SKM-1 treated with dmso at 0.1 percent for 144 hours (cell line): ENCODE data around the gene TEX14.

Experiments used
- DNase-seq: peaks from one replicate; lab custom pipeline; 2025; ENCODE audit not compliant: unreplicated experiment; lab: John Stamatoyannopoulos, UW

TEX14 gene

GRCh38 chr17:58691701-58692238, at the start of gene TEX14:
TSS of gene TEX14 (minus strand) at chr17:58692045. CDS start at chr17:58652001, 40,044 bp downstream.
- no peak for DNase-seq

GRCh38 chr17:58741121-58741625, 49.3 kb upstream of the TEX14 start:
- DNase-seq, result no peak

DNA sequence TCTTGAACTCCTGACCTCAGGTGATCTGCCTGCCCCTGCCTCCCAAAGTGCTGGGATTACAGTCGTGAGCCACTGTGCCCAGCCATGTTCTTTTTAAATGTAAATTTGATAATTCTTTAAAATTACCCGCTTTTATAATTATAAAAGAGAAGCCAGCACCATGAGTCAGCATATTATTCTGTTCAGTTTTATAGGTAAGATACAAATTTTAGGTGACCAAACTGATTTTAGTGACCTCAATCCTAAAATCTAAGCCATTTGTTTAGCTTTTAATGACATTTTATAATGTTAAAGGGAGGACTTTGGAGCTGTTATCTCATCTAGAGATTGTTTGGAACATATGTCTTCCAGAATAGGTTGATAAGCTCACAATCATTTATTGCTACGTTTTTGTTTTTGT, 43.0 kb upstream of the TEX14 start:
- no peak for DNase-seq

- no peak for DNase-seq
These were observed 42.2 kb upstream of the TEX14 start for GRCh38 chr17:58734040-58734439.

GRCh38 chr17:58730937-58731336, 39.1 kb upstream of the TEX14 start:
- DNase-seq, result no peak

GRCh38 chr17:58728798-58729197, 37.0 kb upstream of the TEX14 start:
- no peak for DNase-seq

DNA sequence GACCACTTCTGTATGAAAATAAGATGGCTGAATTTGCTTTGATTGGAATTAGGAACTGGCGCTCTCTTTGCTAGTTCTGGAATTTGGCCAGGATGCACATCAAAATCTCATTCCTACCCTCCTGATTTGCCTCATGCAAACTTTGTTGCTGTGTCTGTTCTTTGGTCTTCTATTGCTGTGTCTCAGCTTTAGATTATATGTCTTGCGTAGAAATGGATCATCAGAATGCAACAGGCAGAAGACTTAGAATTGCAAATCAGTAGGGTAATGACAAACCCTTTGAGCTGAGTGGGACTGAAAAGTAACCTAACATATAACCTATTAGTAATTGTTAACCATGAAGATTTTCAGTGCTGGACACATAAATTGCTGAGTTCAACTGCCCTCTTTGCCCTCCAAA, 30.9 kb upstream of the TEX14 start:
- DNase-seq, result no peak

DNA sequence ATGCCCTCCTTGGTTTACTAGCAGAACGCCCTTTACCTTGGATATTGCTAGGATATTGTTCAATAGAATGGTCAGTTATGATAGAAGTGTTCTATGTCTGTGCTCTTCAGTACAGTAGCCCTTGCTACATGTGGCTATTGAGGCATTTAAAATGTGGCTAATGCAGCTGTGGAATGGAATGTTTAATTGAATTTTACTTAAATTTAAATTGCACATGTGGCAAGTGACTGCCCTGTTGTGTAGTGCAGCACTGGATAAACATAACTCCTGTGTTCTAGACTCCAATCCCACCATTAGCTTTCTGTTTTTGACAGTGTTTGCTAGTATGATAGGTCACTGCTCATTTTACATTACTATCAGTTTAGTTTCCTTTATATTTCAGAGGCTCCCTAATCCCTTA, 30.4 kb upstream of the TEX14 start:
- DNase-seq, result no peak

DNA sequence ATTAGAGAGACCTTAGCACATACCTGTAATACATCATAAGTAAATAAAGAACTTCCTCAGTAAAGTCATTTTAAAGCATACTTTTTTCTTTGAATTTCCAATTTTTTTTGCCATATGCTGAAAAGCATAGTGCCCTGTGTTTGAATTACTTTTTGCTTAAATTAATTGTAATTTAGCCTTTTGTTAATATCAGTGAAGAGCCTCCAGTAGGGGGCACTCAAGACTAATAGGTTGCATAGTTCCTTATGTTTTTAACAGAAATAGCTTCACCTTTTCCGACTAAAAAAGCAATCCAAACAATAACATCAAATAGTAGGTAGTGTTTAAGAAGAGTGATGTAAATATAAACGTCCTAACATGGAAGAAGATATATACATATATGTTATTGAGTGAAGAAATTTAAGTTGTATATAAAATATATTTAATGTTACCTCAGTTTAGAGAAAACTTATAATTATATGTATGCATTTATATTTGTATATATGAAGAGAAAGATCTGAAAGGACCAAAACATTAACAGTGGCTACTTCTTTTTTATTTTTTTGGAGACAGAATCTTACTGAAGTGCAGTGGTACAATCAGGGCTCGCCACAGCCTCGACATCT, 19.2 kb upstream of the TEX14 start:
- DNase-seq, result peak; percentile 44

DNA sequence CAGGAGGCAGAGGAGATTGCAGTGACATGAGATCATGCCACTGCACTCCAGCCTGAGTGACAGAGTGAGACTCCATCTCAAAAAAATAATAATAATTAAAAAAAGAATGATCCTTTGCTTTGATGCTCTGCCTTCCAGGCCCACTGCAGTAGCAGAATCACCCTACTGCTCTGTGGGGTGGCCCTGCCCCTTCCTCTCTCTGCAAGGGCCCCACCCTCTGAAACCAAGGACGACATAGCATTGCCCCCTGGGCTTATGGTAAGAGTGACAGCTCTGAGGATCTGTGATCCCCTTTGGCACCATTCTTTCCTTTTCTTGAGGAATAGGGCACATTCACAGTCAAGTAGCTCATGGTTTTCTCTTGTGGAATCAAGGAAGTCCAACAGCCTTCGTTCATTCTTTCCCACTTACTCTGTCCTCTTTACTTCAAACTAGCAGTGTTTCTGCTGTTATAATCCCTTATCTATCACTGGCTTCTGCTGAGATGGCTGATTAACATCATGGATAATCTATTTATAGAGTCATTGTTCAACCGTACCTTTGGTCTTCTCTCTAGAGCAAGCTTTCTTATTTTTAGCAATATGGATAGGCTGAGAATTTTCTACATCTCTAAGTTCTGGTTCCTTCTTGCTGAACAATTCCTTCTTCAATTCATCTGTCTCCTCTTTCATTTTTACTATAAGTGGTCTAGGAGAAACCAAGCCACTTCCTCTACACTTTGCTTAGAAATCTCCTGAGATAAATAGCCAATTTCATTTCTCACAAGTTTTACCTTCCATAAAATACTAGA, 14.7 kb upstream of the TEX14 start:
- no peak for DNase-seq

GRCh38 chr17:58703916-58704286, 12.1 kb upstream of the TEX14 start:
- DNase-seq, result no peak

- no peak for DNase-seq
These were observed 11.5 kb upstream of the TEX14 start for GRCh38 chr17:58703137-58703915.

- DNase-seq, result no peak
These were observed 10.9 kb upstream of the TEX14 start for GRCh38 chr17:58702708-58703107.

DNA sequence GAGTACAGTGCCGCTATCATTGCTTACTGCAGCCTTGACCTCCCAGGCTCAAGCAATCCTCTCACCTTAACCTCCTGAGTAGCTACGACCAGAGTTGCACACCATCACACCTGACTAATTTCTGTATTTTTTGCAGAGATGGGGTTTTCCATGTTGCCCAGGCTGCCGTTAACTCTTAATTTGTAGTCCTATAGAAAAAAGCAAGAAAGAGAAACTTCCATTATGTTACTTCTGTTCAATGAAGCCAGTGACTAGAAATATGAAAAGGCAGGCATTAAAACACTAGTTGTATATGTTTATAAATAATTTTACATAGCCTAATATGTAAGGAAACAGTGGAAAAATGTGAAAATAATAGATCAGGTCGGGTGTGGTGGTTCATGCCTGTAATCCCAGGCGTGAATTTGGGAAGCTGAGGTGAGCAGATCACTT, 10.2 kb upstream of the TEX14 start:
- DNase-seq, result no peak

GRCh38 chr17:58699771-58700170, 7.9 kb upstream of the TEX14 start:
- no peak for DNase-seq

DNA sequence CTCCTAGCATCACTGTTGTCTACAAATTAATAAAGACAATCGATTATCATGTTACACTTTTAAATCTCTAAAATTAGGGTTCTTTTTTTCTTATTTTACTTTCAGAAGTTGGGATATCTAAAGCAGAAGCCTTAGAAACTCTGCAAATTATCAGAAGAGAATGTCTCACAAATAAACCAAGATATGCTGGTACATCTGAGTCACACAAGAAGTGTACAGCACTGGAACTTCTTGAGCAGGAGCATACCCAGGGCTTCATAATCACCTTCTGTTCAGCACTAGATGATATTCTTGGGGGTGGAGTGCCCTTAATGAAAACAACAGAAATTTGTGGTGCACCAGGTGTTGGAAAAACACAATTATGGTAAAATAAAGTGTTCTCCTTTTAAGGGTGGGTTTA, 3.0 kb upstream of the TEX14 start:
- DNase-seq, result no peak

GRCh38 chr17:58694302-58694701, 2.5 kb upstream of the TEX14 start:
- no peak for DNase-seq

DNA sequence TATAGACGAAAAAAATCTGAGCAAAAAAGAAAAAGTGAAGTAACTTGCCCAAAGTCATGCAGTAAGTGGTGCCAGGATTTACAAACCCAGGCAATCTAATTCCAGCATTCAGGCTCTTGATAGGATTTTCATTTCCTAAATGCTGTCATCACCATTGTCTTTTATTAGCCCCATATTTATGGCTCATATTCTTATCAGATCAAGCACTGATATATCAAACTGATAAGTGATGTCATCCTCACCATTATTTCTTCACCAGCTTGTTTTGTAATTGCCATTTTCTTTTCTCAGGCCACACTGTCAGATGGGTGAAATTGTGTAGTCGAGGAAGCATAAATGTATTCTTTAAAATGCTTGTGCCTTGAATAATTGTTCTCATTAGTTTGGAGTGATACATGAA, 1.9 kb upstream of the TEX14 start:
- DNase-seq, result no peak

- no peak for DNase-seq
These were observed 1.4 kb upstream of the TEX14 start for GRCh38 chr17:58693208-58693607.

DNA sequence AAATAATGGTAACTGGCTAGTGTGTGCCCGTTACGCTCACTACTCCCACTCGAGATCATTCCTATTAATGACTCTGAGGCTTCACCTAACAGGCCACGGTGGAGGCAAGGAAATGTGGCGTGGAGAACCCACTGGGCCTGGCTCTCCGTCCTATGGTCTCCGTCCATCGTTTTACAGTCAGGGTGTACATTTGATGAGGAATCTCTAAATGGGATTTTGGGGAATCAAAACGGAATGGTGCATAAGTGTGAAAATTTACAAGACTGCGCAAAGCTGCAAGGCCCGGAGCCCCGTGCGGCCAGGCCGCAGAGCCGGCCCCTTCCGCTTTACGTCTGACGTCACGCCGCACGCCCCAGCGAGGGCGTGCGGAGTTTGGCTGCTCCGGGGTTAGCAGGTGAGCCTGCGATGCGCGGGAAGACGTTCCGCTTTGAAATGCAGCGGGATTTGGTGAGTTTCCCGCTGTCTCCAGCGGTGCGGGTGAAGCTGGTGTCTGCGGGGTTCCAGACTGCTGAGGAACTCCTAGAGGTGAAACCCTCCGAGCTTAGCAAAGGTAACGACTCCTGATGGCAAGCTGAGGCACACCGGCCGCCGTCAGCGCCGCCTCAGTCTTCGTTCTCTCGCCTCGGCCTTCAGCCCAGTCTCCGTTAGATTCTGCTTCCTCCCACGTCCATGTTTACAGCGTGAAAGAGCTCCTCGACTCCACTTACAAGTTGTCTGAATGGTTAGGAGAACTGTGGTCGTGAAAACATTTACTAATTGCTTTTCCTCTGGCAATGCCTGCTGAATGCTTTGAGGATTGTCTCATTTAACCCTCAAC, 602 bp upstream of the TEX14 start, which contains the start of gene RAD51C:
Gene RAD51C (plus strand): TSS at position 364 of the 817 bp plus-strand sequence. CDS start 42 bp downstream, at position 406.
- peak; percentile 93 for DNase-seq
